Measurements from ENCODE around the gene C10orf67. TPM values are rescaled to one million over a fixed set of nuclear protein-coding genes. Genes with fewer than 3 reads are reported as not detected.

C10orf67 gene
- total RNA-seq, 1 experiment from 2014 or later: not detected

DNA sequence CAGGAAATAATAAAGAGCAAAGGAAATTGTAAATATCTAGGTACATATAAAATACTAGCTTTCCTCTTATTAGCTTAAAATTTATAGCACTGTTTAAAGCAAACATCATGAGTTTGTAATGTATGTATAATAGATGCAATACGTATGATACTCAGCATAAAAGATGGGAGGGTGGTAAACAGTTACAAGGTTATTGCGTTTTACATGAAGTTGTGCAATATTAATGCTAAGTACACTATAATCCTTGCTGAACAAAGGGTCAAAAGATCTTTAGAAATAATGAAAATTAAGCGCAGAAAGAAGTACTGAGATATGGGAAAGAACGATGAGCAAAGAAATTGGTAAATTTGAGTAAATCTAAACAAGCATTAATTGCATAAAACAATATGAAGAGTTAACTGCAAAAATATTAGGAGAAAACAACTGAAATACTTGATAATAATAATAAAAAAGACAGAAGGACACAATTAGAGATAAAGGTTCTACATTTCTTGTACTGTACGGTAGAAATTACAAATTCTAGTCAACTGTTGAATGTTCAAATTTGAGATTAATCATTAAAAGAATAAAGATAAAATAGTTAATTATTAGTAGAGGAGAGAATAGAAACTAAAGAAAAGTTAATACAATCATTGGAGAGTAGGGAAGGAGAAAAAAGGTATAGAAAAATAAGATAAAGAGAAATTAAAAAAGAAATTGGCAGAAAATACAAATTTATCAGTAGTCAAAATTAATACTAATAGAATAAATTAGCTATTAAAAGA lies 17.9 kb downstream of the C10orf67 start:
- Histone ChIP-seq H3K79me1 (ENCODE audit: insufficient read depth, low read depth, low read length, poor library complexity, severe bottlenecking) (no peaks in the 10 kb centered on the region), H2AFZ (ENCODE audit: low read length) (no peak overlapping the region), H2BK12ac (ENCODE audit: insufficient read length, low read depth, low read length) (no peak overlapping the region), H4K91ac (ENCODE audit: insufficient read length, low read depth, low read length) (no peak overlapping the region), H4K8ac (replicated peaks; ENCODE audit: insufficient read length, low read depth, low read length) (no peak overlapping the region), H3K4me1 (ENCODE audit: insufficient read depth, low read length) (no peaks in the 10 kb centered on the region), H4K20me1 (ENCODE audit: control insufficient read depth, insufficient read depth, insufficient read length) (no peaks in the 10 kb centered on the region), H3K27ac (ENCODE audit: insufficient read length, low read depth, low read length) (no peak overlapping the region), H3K18ac (ENCODE audit: insufficient read length, low read depth, low read length) (no peak overlapping the region), H2BK15ac (ENCODE audit: low read depth, low read length) (no peak overlapping the region), H3K4ac (ENCODE audit: low read depth, low read length) (no peak overlapping the region), H3K23ac (ENCODE audit: insufficient read length, low read depth, low read length) (no peak overlapping the region), H4K5ac (ENCODE audit: insufficient read length, low read depth, low read length) (no peak overlapping the region), H3T11ph (ENCODE audit: low read length) (no peak overlapping the region), H3K79me2 (ENCODE audit: insufficient read depth, low read length) (no peaks in the 10 kb centered on the region), H3K4me2 (ENCODE audit: insufficient read depth, insufficient read length, low read length) (no peak overlapping the region), H3K9me3 (ENCODE audit: control insufficient read depth, low read depth, low read length) (no peaks in the 10 kb centered on the region), H3K23me2 (ENCODE audit: insufficient read length, low read depth, low read length, poor library complexity, severe bottlenecking) (no peaks in the 10 kb centered on the region), H2BK20ac (ENCODE audit: low read depth, low read length, poor library complexity, severe bottlenecking) (no peak overlapping the region), H3K14ac (ENCODE audit: insufficient read depth, low read length) (no peak overlapping the region), H3K9ac (ENCODE audit: extremely low read depth, insufficient read length, low read length) (no peak overlapping the region), H3K56ac (ENCODE audit: insufficient read length, low read depth, low read length) (no peak overlapping the region), H2AK5ac (ENCODE audit: insufficient read length, low read length) (no peak overlapping the region), H2BK120ac (ENCODE audit: low read depth, low read length, poor library complexity, severe bottlenecking) (no peak overlapping the region), H3K27me3 (ENCODE audit: insufficient read depth, low read length) (no peaks in the 10 kb centered on the region), H2BK5ac (ENCODE audit: insufficient read length, low read length) (no peak overlapping the region)
- Mint-ChIP-seq H3K27me3 (ENCODE audit: low read depth) (peaks cover 5% of the 10 kb centered on the region), H3K4me3 (no peak overlapping the region), H3K27ac (no peak overlapping the region), H3K4me1 (no peaks in the 10 kb centered on the region), H3K9me3 (peaks cover 3 to 4% of the 10 kb centered on the region in 2 experiments; a peak in 1 of 5 replicates), H3K36me3 (ENCODE audit: insufficient read depth in 1 of 3, low read depth in 3 of 3) (0 out of 7 replicates have a peak, but pooled peaks cover 0 to 1% (median 0%) of the 10 kb centered on the region in 3 experiments)
- DNase-seq: no peak
- no CpG with 5 or more reads among the region's 5 CpGs for WGBS (ENCODE audit: extremely low coverage, insufficient read length, low lambda C conversion rate)
- TF ChIP-seq, protein P1, sequence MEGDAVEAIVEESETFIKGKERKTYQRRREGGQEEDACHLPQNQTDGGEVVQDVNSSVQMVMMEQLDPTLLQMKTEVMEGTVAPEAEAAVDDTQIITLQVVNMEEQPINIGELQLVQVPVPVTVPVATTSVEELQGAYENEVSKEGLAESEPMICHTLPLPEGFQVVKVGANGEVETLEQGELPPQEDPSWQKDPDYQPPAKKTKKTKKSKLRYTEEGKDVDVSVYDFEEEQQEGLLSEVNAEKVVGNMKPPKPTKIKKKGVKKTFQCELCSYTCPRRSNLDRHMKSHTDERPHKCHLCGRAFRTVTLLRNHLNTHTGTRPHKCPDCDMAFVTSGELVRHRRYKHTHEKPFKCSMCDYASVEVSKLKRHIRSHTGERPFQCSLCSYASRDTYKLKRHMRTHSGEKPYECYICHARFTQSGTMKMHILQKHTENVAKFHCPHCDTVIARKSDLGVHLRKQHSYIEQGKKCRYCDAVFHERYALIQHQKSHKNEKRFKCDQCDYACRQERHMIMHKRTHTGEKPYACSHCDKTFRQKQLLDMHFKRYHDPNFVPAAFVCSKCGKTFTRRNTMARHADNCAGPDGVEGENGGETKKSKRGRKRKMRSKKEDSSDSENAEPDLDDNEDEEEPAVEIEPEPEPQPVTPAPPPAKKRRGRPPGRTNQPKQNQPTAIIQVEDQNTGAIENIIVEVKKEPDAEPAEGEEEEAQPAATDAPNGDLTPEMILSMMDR (conservative IDR thresholded peaks at IDR 0.05): no peak

All from H9 (cell line).